ENCODE measurements around the gene IL1A. TPM values are rescaled to one million over a fixed set of nuclear protein-coding genes. Genes with fewer than 3 reads are reported as not detected.
A peak's percentile ranks its signal among the peaks of the same experiment; 100 is the strongest.

IL1A gene
- total RNA-seq, 1 experiment from 2014 or later, result 1.5 TPM

GRCh38 chr2:112811841-112812306 is 27.6 kb upstream of the IL1A start:
- Histone ChIP-seq H3K4me3 (no peak overlapping the region), H3K9me3 (replicated peaks) (peaks cover 3% of the 10 kb centered on the region; the same call in 1 of the 2 replicates), H3K4me1 (replicated peaks) (peaks cover 36% of the 10 kb centered on the region), H3K27me3 (replicated peaks) (no peaks in the 10 kb centered on the region), H3K27ac (peak overlapping the region; percentile 88), H3K36me3 (no peaks in the 10 kb centered on the region)
- peak; percentile 67 to 79 for DNase-seq (ENCODE audit: low read depth in 1 of 2, low spot score in 2 of 2)

GRCh38 chr2:112811276-112811831 is 27.1 kb upstream of the IL1A start:
- Histone ChIP-seq H3K27me3 (replicated peaks) (no peaks in the 10 kb centered on the region), H3K27ac (peak overlapping the region; percentile 88), H3K4me3 (no peak overlapping the region), H3K9me3 (replicated peaks) (peaks cover 3% of the 10 kb centered on the region; the same call in 1 of the 2 replicates), H3K4me1 (replicated peaks) (peaks cover 36% of the 10 kb centered on the region), H3K36me3 (no peaks in the 10 kb centered on the region)
- no peak for DNase-seq (ENCODE audit: low read depth in 1 of 2, low spot score in 2 of 2)

GRCh38 chr2:112809112-112809511 is 24.8 kb upstream of the IL1A start:
- Histone ChIP-seq H3K4me3 (no peak overlapping the region), H3K36me3 (no peaks in the 10 kb centered on the region), H3K27ac (no peak overlapping the region), H3K27me3 (replicated peaks) (no peaks in the 10 kb centered on the region), H3K4me1 (replicated peaks) (peaks cover 37% of the 10 kb centered on the region), H3K9me3 (replicated peaks) (peaks cover 3% of the 10 kb centered on the region; the same call in 1 of the 2 replicates)
- DNase-seq (ENCODE audit: low read depth in 1 of 2, low spot score in 2 of 2), result no peak

- no peak for DNase-seq (ENCODE audit: low read depth in 1 of 2, low spot score in 2 of 2)
- no peaks in the 10 kb centered on the region for H3K36me3 ChIP-seq
- H3K9me3 ChIP-seq (replicated peaks), result peaks cover 3% of the 10 kb centered on the region; the same call in 1 of the 2 replicates
- H3K27ac ChIP-seq, result no peak overlapping the region
- peaks cover 32% of the 10 kb centered on the region for H3K4me1 ChIP-seq (replicated peaks)
- H3K27me3 ChIP-seq (replicated peaks), result no peaks in the 10 kb centered on the region
- H3K4me3 ChIP-seq, result no peak overlapping the region
These were observed 23.0 kb upstream of the IL1A start for GRCh38 chr2:112807233-112807807.

GRCh38 chr2:112805542-112805941 is 21.2 kb upstream of the IL1A start:
- Histone ChIP-seq H3K4me1 (replicated peaks) (peaks cover 20% of the 10 kb centered on the region), H3K27ac (no peak overlapping the region), H3K36me3 (no peaks in the 10 kb centered on the region), H3K4me3 (no peak overlapping the region), H3K27me3 (replicated peaks) (no peaks in the 10 kb centered on the region), H3K9me3 (replicated peaks) (peaks cover 3% of the 10 kb centered on the region; the same call in 1 of the 2 replicates)
- no peak for DNase-seq (ENCODE audit: low read depth in 1 of 2, low spot score in 2 of 2)

GRCh38 chr2:112803691-112804521 is 19.6 kb upstream of the IL1A start:
- Histone ChIP-seq H3K36me3 (no peaks in the 10 kb centered on the region), H3K27ac (peak overlapping the region; percentile 77)

GRCh38 chr2:112800881-112801583 is 16.7 kb upstream of the IL1A start:
- no peaks in the 10 kb centered on the region for H3K36me3 ChIP-seq
- H3K9me3 ChIP-seq (replicated peaks), result no peaks in the 10 kb centered on the region
- H3K27me3 ChIP-seq (replicated peaks), result no peaks in the 10 kb centered on the region
- H3K27ac ChIP-seq, result no peak overlapping the region
- H3K4me1 ChIP-seq (replicated peaks), result peaks cover 20% of the 10 kb centered on the region
- DNase-seq (ENCODE audit: low read depth in 1 of 2, low spot score in 2 of 2), result no peak
- H3K4me3 ChIP-seq, result no peak overlapping the region

More at GRCh38 chr2:112803691-112804521, 19.6 kb upstream of the IL1A start:
- H3K27me3 ChIP-seq (replicated peaks), result no peaks in the 10 kb centered on the region
- no peak overlapping the region for H3K4me3 ChIP-seq
- peak in 1 of 2 experiments; percentile 57 for DNase-seq (ENCODE audit: low read depth in 1 of 2, low spot score in 2 of 2)
- peaks cover 20% of the 10 kb centered on the region for H3K4me1 ChIP-seq (replicated peaks)
- peaks cover 3% of the 10 kb centered on the region; the same call in 1 of the 2 replicates for H3K9me3 ChIP-seq (replicated peaks)

- no peaks in the 10 kb centered on the region for H3K27me3 ChIP-seq (replicated peaks)
- H3K4me1 ChIP-seq (replicated peaks), result peaks cover 15% of the 10 kb centered on the region
- H3K27ac ChIP-seq, result no peak overlapping the region
- no peak overlapping the region for H3K4me3 ChIP-seq
- no peaks in the 10 kb centered on the region for H3K36me3 ChIP-seq
- no peaks in the 10 kb centered on the region for H3K9me3 ChIP-seq (replicated peaks)
- no peak for DNase-seq (ENCODE audit: low read depth in 1 of 2, low spot score in 2 of 2)
These were observed 15.0 kb upstream of the IL1A start for GRCh38 chr2:112798979-112799975.

GRCh38 chr2:112796486-112796885 is 12.2 kb upstream of the IL1A start:
- Histone ChIP-seq H3K4me3 (no peak overlapping the region), H3K27me3 (replicated peaks) (no peaks in the 10 kb centered on the region), H3K36me3 (no peaks in the 10 kb centered on the region), H3K27ac (no peak overlapping the region), H3K4me1 (replicated peaks) (peaks cover 4% of the 10 kb centered on the region; the same call in 1 of the 2 replicates), H3K9me3 (replicated peaks) (no peaks in the 10 kb centered on the region)
- DNase-seq (ENCODE audit: low read depth in 1 of 2, low spot score in 2 of 2), result no peak

- Histone ChIP-seq H3K9me3 (replicated peaks) (no peaks in the 10 kb centered on the region), H3K4me3 (no peak overlapping the region), H3K27me3 (replicated peaks) (no peaks in the 10 kb centered on the region), H3K27ac (no peak overlapping the region), H3K36me3 (no peaks in the 10 kb centered on the region), H3K4me1 (replicated peaks) (peaks cover 4% of the 10 kb centered on the region; the same call in 1 of the 2 replicates)
- DNase-seq (ENCODE audit: low read depth in 1 of 2, low spot score in 2 of 2), result no peak
These were observed 11.5 kb upstream of the IL1A start for GRCh38 chr2:112795774-112796173.

- Histone ChIP-seq H3K36me3 (no peaks in the 10 kb centered on the region), H3K27ac (no peak overlapping the region), H3K4me3 (no peak overlapping the region), H3K27me3 (replicated peaks) (no peaks in the 10 kb centered on the region), H3K4me1 (replicated peaks) (peaks cover 4% of the 10 kb centered on the region; the same call in 1 of the 2 replicates), H3K9me3 (replicated peaks) (no peaks in the 10 kb centered on the region)
- no peak for DNase-seq (ENCODE audit: low read depth in 1 of 2, low spot score in 2 of 2)
These were observed 10.5 kb upstream of the IL1A start for GRCh38 chr2:112794841-112795240.

- DNase-seq (ENCODE audit: low read depth in 1 of 2, low spot score in 2 of 2), result no peak
- Histone ChIP-seq H3K27me3 (replicated peaks) (no peaks in the 10 kb centered on the region), H3K4me1 (replicated peaks) (peaks cover 4% of the 10 kb centered on the region; the same call in 1 of the 2 replicates), H3K4me3 (no peak overlapping the region), H3K27ac (peak overlapping the region; percentile 20; the same call in 1 of the 2 replicates), H3K9me3 (replicated peaks) (no peaks in the 10 kb centered on the region), H3K36me3 (no peaks in the 10 kb centered on the region)
These were observed 9.9 kb upstream of the IL1A start for GRCh38 chr2:112794131-112794733.
